ENCODE data around the gene CCDC188. TPM values are rescaled to one million over a fixed set of nuclear protein-coding genes. Genes with fewer than 3 reads are reported as not detected.

Gene CCDC188
- total and polyA plus RNA-seq, 9 of the 15 experiments (the other 6 are each of a cell fraction or from before 2014, with no cell fraction given) = not detected

DNA sequence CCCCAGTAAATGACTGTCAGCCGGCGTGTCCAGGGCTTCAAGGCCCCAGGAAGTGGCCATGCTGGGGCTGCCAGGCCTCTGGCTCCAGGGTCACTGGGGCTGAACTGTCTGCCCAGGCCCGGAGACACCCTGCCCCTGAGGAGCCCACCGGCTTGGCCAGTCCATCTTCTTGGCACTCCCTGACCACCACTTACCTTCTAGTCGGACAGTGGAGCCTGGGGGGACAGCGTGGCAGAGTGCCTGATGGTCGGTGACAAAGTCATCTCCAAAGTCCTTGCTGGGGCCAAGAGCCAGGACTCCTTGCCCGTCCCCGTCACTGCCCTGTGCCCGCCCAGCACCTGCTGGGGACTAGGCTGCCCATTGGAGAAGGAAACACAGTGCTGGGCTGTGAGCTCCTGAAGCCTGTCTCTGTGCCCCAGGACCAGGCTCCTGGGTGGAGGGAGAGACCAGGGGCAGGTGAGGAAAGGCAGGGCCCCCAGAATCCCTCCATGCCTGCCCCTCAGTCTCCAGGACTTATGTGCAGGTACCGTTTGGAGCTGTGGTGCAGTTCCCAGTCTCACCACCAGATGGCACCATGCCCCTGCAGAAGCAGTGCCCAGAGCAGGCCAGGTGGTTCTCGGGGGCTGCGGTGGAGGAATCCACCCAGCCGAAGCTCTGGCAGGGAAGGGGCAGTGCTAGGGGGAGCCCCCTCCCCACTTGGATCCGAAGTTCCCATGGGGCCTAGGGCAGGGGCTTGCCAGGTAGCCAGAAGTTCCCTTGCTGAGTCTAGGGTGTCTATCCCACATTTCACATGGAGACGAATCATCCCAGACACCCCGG, 6.0 kb upstream of the CCDC188 start (continued):
- peak; percentile 49; the same call in 1 of the 2 replicates for TF ChIP-seq ZNF184 (CRISPR knock-in tag; IDR thresholded peaks at IDR 0.05)
- TF ChIP-seq RFX7 (CRISPR knock-in tag; IDR thresholded peaks at IDR 0.05) = peak; percentile 86; the same call in 1 of the 2 replicates
- TF ChIP-seq, protein P1, sequence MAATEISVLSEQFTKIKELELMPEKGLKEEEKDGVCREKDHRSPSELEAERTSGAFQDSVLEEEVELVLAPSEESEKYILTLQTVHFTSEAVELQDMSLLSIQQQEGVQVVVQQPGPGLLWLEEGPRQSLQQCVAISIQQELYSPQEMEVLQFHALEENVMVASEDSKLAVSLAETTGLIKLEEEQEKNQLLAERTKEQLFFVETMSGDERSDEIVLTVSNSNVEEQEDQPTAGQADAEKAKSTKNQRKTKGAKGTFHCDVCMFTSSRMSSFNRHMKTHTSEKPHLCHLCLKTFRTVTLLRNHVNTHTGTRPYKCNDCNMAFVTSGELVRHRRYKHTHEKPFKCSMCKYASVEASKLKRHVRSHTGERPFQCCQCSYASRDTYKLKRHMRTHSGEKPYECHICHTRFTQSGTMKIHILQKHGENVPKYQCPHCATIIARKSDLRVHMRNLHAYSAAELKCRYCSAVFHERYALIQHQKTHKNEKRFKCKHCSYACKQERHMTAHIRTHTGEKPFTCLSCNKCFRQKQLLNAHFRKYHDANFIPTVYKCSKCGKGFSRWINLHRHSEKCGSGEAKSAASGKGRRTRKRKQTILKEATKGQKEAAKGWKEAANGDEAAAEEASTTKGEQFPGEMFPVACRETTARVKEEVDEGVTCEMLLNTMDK (IDR thresholded peaks at IDR 0.05; ENCODE audit: borderline replicate concordance, insufficient read depth, low read depth, low read length, poor library complexity, severe bottlenecking) = peak; percentile 42
- TF ChIP-seq SAFB2 (IDR thresholded peaks at IDR 0.05; ENCODE audit: borderline replicate concordance, low read depth, low read length, severe bottlenecking) = no peak
- TF ChIP-seq MCM3 (IDR thresholded peaks at IDR 0.05) = no peak
- peak; percentile 86 for TF ChIP-seq SETDB1 (IDR thresholded peaks at IDR 0.05; ENCODE audit: low read length)
- TF ChIP-seq DDX20 (tag; IDR thresholded peaks at IDR 0.05; ENCODE audit: low read depth) = no peak
- TF ChIP-seq, protein P2, sequence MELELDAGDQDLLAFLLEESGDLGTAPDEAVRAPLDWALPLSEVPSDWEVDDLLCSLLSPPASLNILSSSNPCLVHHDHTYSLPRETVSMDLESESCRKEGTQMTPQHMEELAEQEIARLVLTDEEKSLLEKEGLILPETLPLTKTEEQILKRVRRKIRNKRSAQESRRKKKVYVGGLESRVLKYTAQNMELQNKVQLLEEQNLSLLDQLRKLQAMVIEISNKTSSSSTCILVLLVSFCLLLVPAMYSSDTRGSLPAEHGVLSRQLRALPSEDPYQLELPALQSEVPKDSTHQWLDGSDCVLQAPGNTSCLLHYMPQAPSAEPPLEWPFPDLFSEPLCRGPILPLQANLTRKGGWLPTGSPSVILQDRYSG (tag; conservative IDR thresholded peaks at IDR 0.05; ENCODE audit: low read depth) = no peak
- no peak for TF ChIP-seq MCM5 (IDR thresholded peaks at IDR 0.05; ENCODE audit: low read depth)
- TF ChIP-seq, protein P3, sequence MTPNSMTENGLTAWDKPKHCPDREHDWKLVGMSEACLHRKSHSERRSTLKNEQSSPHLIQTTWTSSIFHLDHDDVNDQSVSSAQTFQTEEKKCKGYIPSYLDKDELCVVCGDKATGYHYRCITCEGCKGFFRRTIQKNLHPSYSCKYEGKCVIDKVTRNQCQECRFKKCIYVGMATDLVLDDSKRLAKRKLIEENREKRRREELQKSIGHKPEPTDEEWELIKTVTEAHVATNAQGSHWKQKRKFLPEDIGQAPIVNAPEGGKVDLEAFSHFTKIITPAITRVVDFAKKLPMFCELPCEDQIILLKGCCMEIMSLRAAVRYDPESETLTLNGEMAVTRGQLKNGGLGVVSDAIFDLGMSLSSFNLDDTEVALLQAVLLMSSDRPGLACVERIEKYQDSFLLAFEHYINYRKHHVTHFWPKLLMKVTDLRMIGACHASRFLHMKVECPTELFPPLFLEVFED (CRISPR knock-in tag; conservative IDR thresholded peaks at IDR 0.05) = peak; percentile 86
- TF ChIP-seq BHLHE40 (IDR thresholded peaks at IDR 0.05; ENCODE audit: low read length) = peak; percentile 71; the same call in 1 of the 2 replicates
- TF ChIP-seq, protein P4, sequence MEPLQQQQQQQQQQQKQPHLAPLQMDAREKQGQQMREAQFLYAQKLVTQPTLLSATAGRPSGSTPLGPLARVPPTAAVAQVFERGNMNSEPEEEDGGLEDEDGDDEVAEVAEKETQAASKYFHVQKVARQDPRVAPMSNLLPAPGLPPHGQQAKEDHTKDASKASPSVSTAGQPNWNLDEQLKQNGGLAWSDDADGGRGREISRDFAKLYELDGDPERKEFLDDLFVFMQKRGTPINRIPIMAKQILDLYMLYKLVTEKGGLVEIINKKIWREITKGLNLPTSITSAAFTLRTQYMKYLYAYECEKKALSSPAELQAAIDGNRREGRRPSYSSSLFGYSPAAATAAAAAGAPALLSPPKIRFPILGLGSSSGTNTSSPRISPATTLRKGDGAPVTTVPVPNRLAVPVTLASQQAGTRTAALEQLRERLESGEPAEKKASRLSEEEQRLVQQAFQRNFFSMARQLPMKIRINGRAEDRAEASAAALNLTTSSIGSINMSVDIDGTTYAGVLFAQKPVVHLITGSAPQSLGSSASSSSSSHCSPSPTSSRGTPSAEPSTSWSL (CRISPR knock-in tag; IDR thresholded peaks at IDR 0.05; ENCODE audit: borderline replicate concordance) = peak; percentile 66; the same call in 1 of the 2 replicates
- no peak for TF ChIP-seq MECOM (CRISPR knock-in tag; IDR thresholded peaks at IDR 0.05)
- TF ChIP-seq KLF16 (IDR thresholded peaks at IDR 0.05) = peak; percentile 84; the same call in 1 of the 2 replicates
- no peak for TF ChIP-seq RBM34 (IDR thresholded peaks at IDR 0.05; ENCODE audit: borderline replicate concordance, insufficient read depth, low read length)
- TF ChIP-seq ZNF165 (CRISPR knock-in tag; IDR thresholded peaks at IDR 0.05; ENCODE audit: borderline replicate concordance) = 0 out of 2 replicates have a peak, but pooled peaks have one; percentile 75
- 0 out of 2 replicates have a peak, but pooled peaks have one; percentile 39 for TF ChIP-seq PHF21A (IDR thresholded peaks at IDR 0.05; ENCODE audit: borderline replicate concordance, low read depth)
- TF ChIP-seq, protein P5, sequence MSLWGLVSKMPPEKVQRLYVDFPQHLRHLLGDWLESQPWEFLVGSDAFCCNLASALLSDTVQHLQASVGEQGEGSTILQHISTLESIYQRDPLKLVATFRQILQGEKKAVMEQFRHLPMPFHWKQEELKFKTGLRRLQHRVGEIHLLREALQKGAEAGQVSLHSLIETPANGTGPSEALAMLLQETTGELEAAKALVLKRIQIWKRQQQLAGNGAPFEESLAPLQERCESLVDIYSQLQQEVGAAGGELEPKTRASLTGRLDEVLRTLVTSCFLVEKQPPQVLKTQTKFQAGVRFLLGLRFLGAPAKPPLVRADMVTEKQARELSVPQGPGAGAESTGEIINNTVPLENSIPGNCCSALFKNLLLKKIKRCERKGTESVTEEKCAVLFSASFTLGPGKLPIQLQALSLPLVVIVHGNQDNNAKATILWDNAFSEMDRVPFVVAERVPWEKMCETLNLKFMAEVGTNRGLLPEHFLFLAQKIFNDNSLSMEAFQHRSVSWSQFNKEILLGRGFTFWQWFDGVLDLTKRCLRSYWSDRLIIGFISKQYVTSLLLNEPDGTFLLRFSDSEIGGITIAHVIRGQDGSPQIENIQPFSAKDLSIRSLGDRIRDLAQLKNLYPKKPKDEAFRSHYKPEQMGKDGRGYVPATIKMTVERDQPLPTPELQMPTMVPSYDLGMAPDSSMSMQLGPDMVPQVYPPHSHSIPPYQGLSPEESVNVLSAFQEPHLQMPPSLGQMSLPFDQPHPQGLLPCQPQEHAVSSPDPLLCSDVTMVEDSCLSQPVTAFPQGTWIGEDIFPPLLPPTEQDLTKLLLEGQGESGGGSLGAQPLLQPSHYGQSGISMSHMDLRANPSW (CRISPR knock-in tag; IDR thresholded peaks at IDR 0.05) = peak; percentile 95; the same call in 1 of the 2 replicates
- no peak for TF ChIP-seq TGIF2 (CRISPR knock-in tag; IDR thresholded peaks at IDR 0.05)
